ENCODE measurements around the gene ASCC3.

The ASCC3 gene

GRCh38 chr6:100459592-100460184 is 421.4 kb downstream of the ASCC3 start:
- TF ChIP-seq EP300 (IDR thresholded peaks at IDR 0.05; ENCODE audit: borderline replicate concordance) (no peak), CEBPB (IDR thresholded peaks at IDR 0.05) (no peak)
- TF ChIP-seq, protein P1, sequence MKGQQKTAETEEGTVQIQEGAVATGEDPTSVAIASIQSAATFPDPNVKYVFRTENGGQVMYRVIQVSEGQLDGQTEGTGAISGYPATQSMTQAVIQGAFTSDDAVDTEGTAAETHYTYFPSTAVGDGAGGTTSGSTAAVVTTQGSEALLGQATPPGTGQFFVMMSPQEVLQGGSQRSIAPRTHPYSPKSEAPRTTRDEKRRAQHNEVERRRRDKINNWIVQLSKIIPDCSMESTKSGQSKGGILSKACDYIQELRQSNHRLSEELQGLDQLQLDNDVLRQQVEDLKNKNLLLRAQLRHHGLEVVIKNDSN (IDR thresholded peaks at IDR 0.05), result no peak

- TF ChIP-seq, protein P2, sequence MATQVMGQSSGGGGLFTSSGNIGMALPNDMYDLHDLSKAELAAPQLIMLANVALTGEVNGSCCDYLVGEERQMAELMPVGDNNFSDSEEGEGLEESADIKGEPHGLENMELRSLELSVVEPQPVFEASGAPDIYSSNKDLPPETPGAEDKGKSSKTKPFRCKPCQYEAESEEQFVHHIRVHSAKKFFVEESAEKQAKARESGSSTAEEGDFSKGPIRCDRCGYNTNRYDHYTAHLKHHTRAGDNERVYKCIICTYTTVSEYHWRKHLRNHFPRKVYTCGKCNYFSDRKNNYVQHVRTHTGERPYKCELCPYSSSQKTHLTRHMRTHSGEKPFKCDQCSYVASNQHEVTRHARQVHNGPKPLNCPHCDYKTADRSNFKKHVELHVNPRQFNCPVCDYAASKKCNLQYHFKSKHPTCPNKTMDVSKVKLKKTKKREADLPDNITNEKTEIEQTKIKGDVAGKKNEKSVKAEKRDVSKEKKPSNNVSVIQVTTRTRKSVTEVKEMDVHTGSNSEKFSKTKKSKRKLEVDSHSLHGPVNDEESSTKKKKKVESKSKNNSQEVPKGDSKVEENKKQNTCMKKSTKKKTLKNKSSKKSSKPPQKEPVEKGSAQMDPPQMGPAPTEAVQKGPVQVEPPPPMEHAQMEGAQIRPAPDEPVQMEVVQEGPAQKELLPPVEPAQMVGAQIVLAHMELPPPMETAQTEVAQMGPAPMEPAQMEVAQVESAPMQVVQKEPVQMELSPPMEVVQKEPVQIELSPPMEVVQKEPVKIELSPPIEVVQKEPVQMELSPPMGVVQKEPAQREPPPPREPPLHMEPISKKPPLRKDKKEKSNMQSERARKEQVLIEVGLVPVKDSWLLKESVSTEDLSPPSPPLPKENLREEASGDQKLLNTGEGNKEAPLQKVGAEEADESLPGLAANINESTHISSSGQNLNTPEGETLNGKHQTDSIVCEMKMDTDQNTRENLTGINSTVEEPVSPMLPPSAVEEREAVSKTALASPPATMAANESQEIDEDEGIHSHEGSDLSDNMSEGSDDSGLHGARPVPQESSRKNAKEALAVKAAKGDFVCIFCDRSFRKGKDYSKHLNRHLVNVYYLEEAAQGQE (IDR thresholded peaks at IDR 0.05; ENCODE audit: low read depth), result no peak
- TF ChIP-seq TAF1 (IDR thresholded peaks at IDR 0.05; ENCODE audit: low read depth), result no peak
- TF ChIP-seq YY1 (IDR thresholded peaks at IDR 0.05; ENCODE audit: low read depth), result no peak
- no peak for TF ChIP-seq NFIC (IDR thresholded peaks at IDR 0.05)
- no peak for TF ChIP-seq FOXM1 (IDR thresholded peaks at IDR 0.05; ENCODE audit: borderline replicate concordance, low read depth)
- TF ChIP-seq EGR1 (IDR thresholded peaks at IDR 0.05), result no peak
- no peak for TF ChIP-seq CEBPB (IDR thresholded peaks at IDR 0.05)
These were observed 422.1 kb downstream of the ASCC3 start for GRCh38 chr6:100458841-100459591.
